ENCODE measurements around the gene SGMS2.

DNA sequence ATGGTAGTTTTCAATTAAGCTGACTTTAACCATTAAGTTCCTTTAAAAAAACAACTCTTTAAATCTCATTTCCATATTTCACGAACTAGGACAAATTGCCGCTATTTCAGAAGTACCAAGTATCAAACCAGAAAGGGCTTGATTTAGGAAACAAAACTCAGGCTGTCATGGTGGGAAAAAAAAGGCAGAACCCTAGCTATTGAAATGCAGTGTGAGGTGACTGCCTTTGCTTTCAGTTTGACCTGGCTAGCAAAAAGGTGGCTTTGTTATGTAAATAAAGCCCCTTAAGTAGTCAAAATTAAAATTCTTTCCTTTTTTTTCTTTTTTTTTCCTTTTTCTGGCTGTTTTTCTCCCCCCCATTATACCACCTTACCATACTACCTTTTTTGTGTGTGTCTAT is 66.0 kb downstream of the SGMS2 start:
- TF ChIP-seq MYC (IDR thresholded peaks at IDR 0.05; ENCODE audit: borderline replicate concordance, low read length) (no peak), RNF2 (IDR thresholded peaks at IDR 0.05; ENCODE audit: borderline replicate concordance, low read depth) (no peak), CTCF (IDR thresholded peaks at IDR 0.05) (no peak), POLR2A (IDR thresholded peaks at IDR 0.05; ENCODE audit: low read length) (no peak), JUNB (IDR thresholded peaks at IDR 0.05) (no peak), BCL3 (IDR thresholded peaks at IDR 0.05) (no peak)

All from A549 (cell line).